ENCODE results near the gene IFNA6. TPM values are rescaled to one million over a fixed set of nuclear protein-coding genes. Genes with fewer than 3 reads are reported as not detected.
"Not testable (repeated sequence)": the region's sequence is repeated elsewhere in the genome, so short reads cannot be mapped to it uniquely, and the experiment has no call there.

Gene IFNA6
- total and polyA plus RNA-seq, 2 of the 8 experiments (the other 6 are each of a cell fraction or from before 2014, with no cell fraction given): not detected

GRCh38 chr9:21371467-21371866 is 20.8 kb upstream of the IFNA6 start:
- DNase-seq (ENCODE audit: low read depth in 1 of 2, low spot score in 2 of 2); FAIRE-seq; H3K4me3 ChIP-seq (ENCODE audit: extremely low read depth in 1 of 4, insufficient read depth in 2 of 4, low read depth in 3 of 4, low read length in 4 of 4); H3K23ac ChIP-seq (ENCODE audit: insufficient read length); H2AK5ac ChIP-seq (ENCODE audit: low read depth, low read length); H3K18ac ChIP-seq (ENCODE audit: extremely low read depth, low read length); POLR2A ChIA-PET (ENCODE audit: partially characterized antibody); H2BK5ac ChIP-seq (ENCODE audit: low read depth, low read length); H2AFZ ChIP-seq (ENCODE audit: low read length); H3K14ac ChIP-seq (ENCODE audit: insufficient read length); H3K27me3 ChIP-seq (replicated peaks in 1 of 4; ENCODE audit: control insufficient read depth in 3 of 4, extremely low read depth in 1 of 4, insufficient read depth in 3 of 4, low read length in 3 of 4); H3K79me2 ChIP-seq (ENCODE audit: control insufficient read depth in 1 of 2, insufficient read depth in 2 of 2, low read length in 2 of 2); H3K79me1 ChIP-seq (ENCODE audit: low read depth, low read length); H3K4ac ChIP-seq (replicated peaks; ENCODE audit: insufficient read length, low read depth, low read length); H4K20me1 ChIP-seq (replicated peaks in 1 of 2; ENCODE audit: control insufficient read depth in 1 of 2, insufficient read depth in 2 of 2, low read length in 2 of 2); H4K5ac ChIP-seq (ENCODE audit: insufficient read length, low read depth, low read length); H2BK20ac ChIP-seq (ENCODE audit: low read length); H2BK120ac ChIP-seq (replicated peaks; ENCODE audit: low read depth, low read length); H3K36me3 ChIP-seq (ENCODE audit: control insufficient read depth in 2 of 4, insufficient read depth in 4 of 4, low read length in 3 of 4); H4K91ac ChIP-seq (replicated peaks; ENCODE audit: insufficient read length, low read length); H3K27ac ChIP-seq (ENCODE audit: low read depth, low read length); H4K8ac ChIP-seq (ENCODE audit: extremely low read depth, insufficient read depth, low read length); H3K4me2 ChIP-seq (ENCODE audit: insufficient read depth in 1 of 2, low read depth in 2 of 2, low read length in 2 of 2); H2BK12ac ChIP-seq (ENCODE audit: low read depth, low read length); H3K9me3 ChIP-seq (ENCODE audit: insufficient read depth in 2 of 2, low read depth in 1 of 2, low read length in 1 of 2); H3K56ac ChIP-seq (replicated peaks; ENCODE audit: insufficient read length, low read depth, low read length); H3K23me2 ChIP-seq (ENCODE audit: low read depth, low read length); H2BK15ac ChIP-seq (ENCODE audit: low read length); H3K9ac ChIP-seq (replicated peaks in 1 of 4; ENCODE audit: extremely low read depth in 1 of 4, low read depth in 3 of 4, low read length in 3 of 4); H3K4me1 ChIP-seq (replicated peaks in 1 of 4; ENCODE audit: control insufficient read depth in 3 of 4, insufficient read depth in 4 of 4, low read length in 3 of 4): not testable (repeated sequence)
- CTCF ChIA-PET (ENCODE audit: partially characterized antibody): interaction anchor here (1.3 to 2.3 kb wide), 2 partner anchors 45 to 54 kb away, joined by 4 to 6 read pairs; no protein-coding TSS in a partner anchor
- 86% methylated on average over 4 of the region's 4 CpGs; no CpG with 5 or more reads in 1 of the 2 experiments for whole genome bisulfite sequencing, 2 experiments (ENCODE audit: extremely low coverage in 1 of 2, insufficient coverage in 1 of 2, insufficient read length in 1 of 2, insufficient replicate concordance in 2 of 2, low coverage in 1 of 2, low lambda C conversion rate in 2 of 2, missing lambda C conversion rate in 1 of 2)

All from H1 (cell line).